Smooth muscle cell (in vitro differentiated cells): ENCODE results near the gene CLIC1. TPM values are rescaled to one million over a fixed set of nuclear protein-coding genes. Genes with fewer than 3 reads are reported as not detected.

Experiments
- DNase-seq: peaks from one replicate; lab custom pipeline; 2025; ENCODE audit not compliant: unreplicated experiment; lab: John Stamatoyannopoulos, UW
- H2AFZ ChIP-seq: fragments of 200-600 bp; sonication (generic); 2 replicates; pipeline ENCODE4 v1.6.0; 2016; ENCODE audit warnings: antibody characterized with exemption, low read depth, mild to moderate bottlenecking
- H3F3A ChIP-seq: fragments of 200-600 bp; sonication (generic); 2 replicates; pipeline ENCODE4 v1.6.0; 2017; ENCODE audit warnings: antibody characterized with exemption, low read depth
- H3K27ac ChIP-seq: fragments of 200-600 bp; sonication (generic); 2 replicates; pipeline ENCODE4 v1.5.1; 2016; ENCODE audit warnings: low read depth, mild to moderate bottlenecking
- H3K27me3 ChIP-seq: fragments of 200-600 bp; sonication (generic); 2 replicates; pipeline ENCODE4 v1.6.1; 2016; ENCODE audit warnings: low read depth, mild to moderate bottlenecking
- H3K36me3 ChIP-seq: fragments of 200-600 bp; sonication (generic); 2 replicates; pipeline ENCODE4 v1.5.1; 2016; ENCODE audit warnings: low read depth
- H3K4me1 ChIP-seq: fragments of 200-600 bp; sonication (generic); 2 replicates; pipeline ENCODE4 v1.5.1; 2016; ENCODE audit warnings: low read depth
- H3K4me2 ChIP-seq: fragments of 200-600 bp; sonication (generic); 2 replicates; pipeline ENCODE4 v1.6.0; 2016; ENCODE audit warnings: mild to moderate bottlenecking
- H3K4me3 ChIP-seq: fragments of 200-600 bp; sonication (generic); 2 replicates; pipeline ENCODE4 v1.5.1; 2016; ENCODE audit warnings: mild to moderate bottlenecking
- H3K79me2 ChIP-seq: fragments of 200-600 bp; sonication (generic); 2 replicates; pipeline ENCODE4 v1.6.0; 2016; ENCODE audit warnings: low read depth, mild to moderate bottlenecking
- H3K9ac ChIP-seq: fragments of 200-600 bp; sonication (generic); 2 replicates; pipeline ENCODE4 v1.6.0; 2016; ENCODE audit warnings: low read depth
- H3K9me3 ChIP-seq: fragments of 200-600 bp; sonication (generic); replicated peaks from 2 replicates; pipeline ENCODE4 v1.5.1; 2016; ENCODE audit warnings: low read depth
- H4K20me1 ChIP-seq: fragments of 200-600 bp; sonication (generic); 2 replicates; pipeline ENCODE4 v1.6.0; 2016; ENCODE audit warnings: low read depth
- WGBS: methylation state at CpG from one replicate; pipeline ENCODE4 v1.1.7; 2016; ENCODE audit warnings: low lambda C conversion rate; 5-methylcytosine and 5-hydroxymethylcytosine counted together
- polyA plus RNA-seq: library from polyadenylated mRNA; unstranded; fragments of >200 nt; fragmentation: Nextera tagmentation; extraction: Ambion mirVana; gene quantifications from 2 replicates; pipeline ENCODE4 v1.2.1, GENCODE V29; 2016
- total RNA-seq: library from RNA; depleted of rRNA; stranded (reverse); fragments of >200 nt; gene quantifications from 2 replicates; pipeline ENCODE4 v1.2.3, GENCODE V29; 2014
- TF ChIP-seq, protein P1 (sequence below): fragments of 200-600 bp; sonication (generic); IDR thresholded peaks from 2 replicates; pipeline ENCODE4 v1.5.1; 2017; ENCODE audit warnings: borderline replicate concordance, mild to moderate bottlenecking, antibody characterized with exemption; ENCODE audit not compliant: insufficient read depth, poor library complexity, severe bottlenecking

CLIC1 gene
- total and polyA plus RNA-seq, 2 experiments from 2014 or later, result 417 to 628 TPM

DNA sequence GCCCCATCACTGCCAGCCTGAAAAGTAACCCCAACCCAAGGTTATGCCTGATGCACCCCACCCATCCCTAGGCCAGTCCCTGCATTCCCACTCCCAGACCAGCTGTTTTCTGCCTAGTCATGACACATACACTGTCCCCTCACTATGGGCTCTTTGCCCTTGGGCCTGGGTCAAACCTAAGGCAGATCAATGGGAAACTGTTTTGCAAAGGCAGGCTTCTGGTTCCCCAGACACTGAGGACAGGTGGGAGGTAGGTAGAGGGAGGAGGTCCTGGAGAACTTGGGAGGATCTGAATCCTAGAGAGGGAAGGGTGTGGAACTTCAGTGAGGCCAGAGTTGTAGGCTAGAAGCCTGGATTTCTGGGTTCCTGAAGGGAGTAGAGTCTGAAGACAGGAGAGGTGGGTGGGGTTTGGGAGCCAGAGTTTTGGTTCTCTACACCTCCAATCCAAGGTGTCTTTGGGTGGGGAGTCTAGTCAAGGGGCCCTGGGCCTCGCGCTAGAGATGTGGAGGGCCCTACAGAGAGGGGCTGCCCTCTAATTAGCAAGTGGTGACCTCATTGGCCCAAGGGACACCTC, 2.0 kb downstream of the CLIC1 start:
- peak overlapping the region; percentile 84 for H3K27ac ChIP-seq
- H4K20me1 ChIP-seq, result peaks cover 45% of the 10 kb centered on the region
- no peaks in the 10 kb centered on the region for H3K27me3 ChIP-seq
- H2AFZ ChIP-seq, result no peak overlapping the region
- peak overlapping the region; percentile 99 for H3K4me3 ChIP-seq
- peaks cover 47% of the 10 kb centered on the region for H3K79me2 ChIP-seq
- no peaks in the 10 kb centered on the region for H3K36me3 ChIP-seq
- peaks cover 43% of the 10 kb centered on the region for H3K4me1 ChIP-seq
- TF ChIP-seq, protein P1, sequence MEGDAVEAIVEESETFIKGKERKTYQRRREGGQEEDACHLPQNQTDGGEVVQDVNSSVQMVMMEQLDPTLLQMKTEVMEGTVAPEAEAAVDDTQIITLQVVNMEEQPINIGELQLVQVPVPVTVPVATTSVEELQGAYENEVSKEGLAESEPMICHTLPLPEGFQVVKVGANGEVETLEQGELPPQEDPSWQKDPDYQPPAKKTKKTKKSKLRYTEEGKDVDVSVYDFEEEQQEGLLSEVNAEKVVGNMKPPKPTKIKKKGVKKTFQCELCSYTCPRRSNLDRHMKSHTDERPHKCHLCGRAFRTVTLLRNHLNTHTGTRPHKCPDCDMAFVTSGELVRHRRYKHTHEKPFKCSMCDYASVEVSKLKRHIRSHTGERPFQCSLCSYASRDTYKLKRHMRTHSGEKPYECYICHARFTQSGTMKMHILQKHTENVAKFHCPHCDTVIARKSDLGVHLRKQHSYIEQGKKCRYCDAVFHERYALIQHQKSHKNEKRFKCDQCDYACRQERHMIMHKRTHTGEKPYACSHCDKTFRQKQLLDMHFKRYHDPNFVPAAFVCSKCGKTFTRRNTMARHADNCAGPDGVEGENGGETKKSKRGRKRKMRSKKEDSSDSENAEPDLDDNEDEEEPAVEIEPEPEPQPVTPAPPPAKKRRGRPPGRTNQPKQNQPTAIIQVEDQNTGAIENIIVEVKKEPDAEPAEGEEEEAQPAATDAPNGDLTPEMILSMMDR, result no peak
- no peak for DNase-seq
- 0% methylated on average over 2 of the region's 2 CpGs for WGBS
- H3K4me2 ChIP-seq, result peak overlapping the region; percentile 100
- H3K9me3 ChIP-seq, result no peaks in the 10 kb centered on the region
- H3F3A ChIP-seq, result peaks cover 60% of the 10 kb centered on the region
- H3K9ac ChIP-seq, result peak overlapping the region; percentile 89

GRCh38 chr6:31733734-31734133, 2.6 kb downstream of the CLIC1 start:
- Histone ChIP-seq H3K79me2 (peaks cover 51% of the 10 kb centered on the region), H4K20me1 (peaks cover 49% of the 10 kb centered on the region), H3K4me1 (peaks cover 42% of the 10 kb centered on the region), H3K36me3 (no peaks in the 10 kb centered on the region), H3K27me3 (no peaks in the 10 kb centered on the region), H3K4me2 (peak overlapping the region; percentile 100), H3F3A (peaks cover 60% of the 10 kb centered on the region), H3K4me3 (peak overlapping the region; percentile 99), H2AFZ (no peak overlapping the region), H3K27ac (peak overlapping the region; percentile 84), H3K9me3 (no peaks in the 10 kb centered on the region), H3K9ac (peak overlapping the region; percentile 89)
- WGBS, result 94% methylated on average over 4 of the region's 4 CpGs
- no peak for DNase-seq
- TF ChIP-seq, protein P1, result no peak

- H3K27ac ChIP-seq, result peak overlapping the region; percentile 35
- no peak overlapping the region for H2AFZ ChIP-seq
- no peaks in the 10 kb centered on the region for H3K9me3 ChIP-seq
- H3K79me2 ChIP-seq, result peaks cover 53% of the 10 kb centered on the region
- no peak overlapping the region for H3K9ac ChIP-seq
- H3K27me3 ChIP-seq, result no peaks in the 10 kb centered on the region
- H3F3A ChIP-seq, result peaks cover 56% of the 10 kb centered on the region
- H3K4me1 ChIP-seq, result peaks cover 28% of the 10 kb centered on the region
- H3K4me3 ChIP-seq, result no peak overlapping the region
- H3K36me3 ChIP-seq, result no peaks in the 10 kb centered on the region
- peaks cover 56% of the 10 kb centered on the region for H4K20me1 ChIP-seq
- 97% methylated on average over 3 of the region's 3 CpGs for WGBS
- TF ChIP-seq, protein P1, result no peak
- no peak for DNase-seq
- H3K4me2 ChIP-seq, result no peak overlapping the region
These were observed 4.3 kb downstream of the CLIC1 start for GRCh38 chr6:31732029-31732428.

- Histone ChIP-seq H3K4me2 (peak overlapping the region; percentile 95), H3K4me3 (peak overlapping the region; percentile 89), H3F3A (peaks cover 55% of the 10 kb centered on the region), H2AFZ (no peak overlapping the region), H3K27ac (peak overlapping the region; percentile 79), H3K4me1 (peaks cover 20% of the 10 kb centered on the region), H3K79me2 (peaks cover 40% of the 10 kb centered on the region), H4K20me1 (peaks cover 56% of the 10 kb centered on the region), H3K27me3 (no peaks in the 10 kb centered on the region), H3K36me3 (no peaks in the 10 kb centered on the region), H3K9me3 (no peaks in the 10 kb centered on the region), H3K9ac (no peak overlapping the region)
- no peak for DNase-seq
- WGBS, result 91% methylated on average over 11 of the region's 11 CpGs
- TF ChIP-seq, protein P1, result no peak
These were observed 5.7 kb downstream of the CLIC1 start for GRCh38 chr6:31730631-31731086.
